Measurements from ENCODE around the gene PURA. TPM values are rescaled to one million over a fixed set of nuclear protein-coding genes. Genes with fewer than 3 reads are reported as not detected.
A peak's percentile ranks its signal among the peaks of the same experiment; 100 is the strongest.

Gene PURA
- total RNA-seq, 1 experiment from 2014 or later: 3.6 TPM

DNA sequence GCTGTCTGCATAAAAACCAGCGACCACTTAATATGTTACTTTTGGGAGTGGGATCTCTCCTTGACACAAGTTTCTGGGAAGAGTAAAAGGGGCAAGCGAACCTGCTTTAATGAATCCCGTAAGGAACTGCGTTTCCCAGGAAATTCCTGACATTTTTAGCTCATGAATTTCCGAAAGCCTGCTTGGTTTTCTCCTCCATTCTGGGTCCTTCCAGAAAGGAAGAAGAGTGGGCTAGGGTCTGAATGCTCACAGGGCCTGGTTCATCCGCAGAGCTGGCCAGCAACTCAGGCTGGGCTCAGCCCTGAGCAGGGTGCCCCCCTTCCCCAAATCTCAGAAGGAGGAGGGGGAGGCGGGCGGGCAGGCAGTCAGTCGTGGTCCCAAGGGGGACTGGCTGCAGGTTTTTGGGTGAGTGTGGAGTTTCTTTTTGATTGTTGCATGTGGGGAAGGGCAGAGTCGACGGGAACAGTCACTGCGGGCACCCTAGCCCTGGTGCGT is 1.2 kb upstream of the PURA start:
- H3K9me3 ChIP-seq (ENCODE audit: control insufficient read depth, low read depth, low read length): no peaks in the 10 kb centered on the region
- peaks cover 26% of the 10 kb centered on the region for H3K27me3 ChIP-seq (ENCODE audit: insufficient read depth, low read length)
- H3K56ac ChIP-seq (ENCODE audit: insufficient read length, low read depth, low read length): no peak overlapping the region
- no peaks in the 10 kb centered on the region for H3K79me2 ChIP-seq (ENCODE audit: insufficient read depth, low read length)
- H3K79me1 ChIP-seq (ENCODE audit: insufficient read depth, low read depth, low read length, poor library complexity, severe bottlenecking): no peaks in the 10 kb centered on the region
- no peak overlapping the region for H4K8ac ChIP-seq (replicated peaks; ENCODE audit: insufficient read length, low read depth, low read length)
- no peak overlapping the region for H2BK20ac ChIP-seq (ENCODE audit: low read depth, low read length, poor library complexity, severe bottlenecking)
- H2AK5ac ChIP-seq (ENCODE audit: insufficient read length, low read length): no peak overlapping the region
- Mint-ChIP-seq H3K27me3 (ENCODE audit: low read depth) (peaks cover 80% of the 10 kb centered on the region), H3K4me1 (peaks cover 42 to 44% of the 10 kb centered on the region in 2 experiments), H3K27ac (no peak overlapping the region), H3K9me3 (no peaks in the 10 kb centered on the region), H3K36me3 (ENCODE audit: insufficient read depth in 1 of 3, low read depth in 3 of 3) (no peaks in the 10 kb centered on the region), H3K4me3 (peak overlapping the region; percentile 81 to 88)
- H3K18ac ChIP-seq (ENCODE audit: insufficient read length, low read depth, low read length): no peak overlapping the region
- peaks cover 5% of the 10 kb centered on the region; the same call in 1 of the 2 replicates for H3K4me1 ChIP-seq (ENCODE audit: insufficient read depth, low read length)
- H2BK120ac ChIP-seq (ENCODE audit: low read depth, low read length, poor library complexity, severe bottlenecking): no peak overlapping the region
- H3T11ph ChIP-seq (ENCODE audit: low read length): no peak overlapping the region
- H3K14ac ChIP-seq (ENCODE audit: insufficient read depth, low read length): no peak overlapping the region
- no peak overlapping the region for H3K4ac ChIP-seq (ENCODE audit: low read depth, low read length)
- H4K91ac ChIP-seq (ENCODE audit: insufficient read length, low read depth, low read length): no peak overlapping the region
- no peaks in the 10 kb centered on the region for H4K20me1 ChIP-seq (ENCODE audit: control insufficient read depth, insufficient read depth, insufficient read length)
- H4K5ac ChIP-seq (ENCODE audit: insufficient read length, low read depth, low read length): no peak overlapping the region
- no peak overlapping the region for H3K27ac ChIP-seq (ENCODE audit: insufficient read length, low read depth, low read length)
- no peak overlapping the region for H2BK5ac ChIP-seq (ENCODE audit: insufficient read length, low read length)
- no peak overlapping the region for H3K9ac ChIP-seq (ENCODE audit: extremely low read depth, insufficient read length, low read length)
- H2AFZ ChIP-seq (ENCODE audit: low read length): no peak overlapping the region
- H2BK12ac ChIP-seq (ENCODE audit: insufficient read length, low read depth, low read length): no peak overlapping the region
- H3K4me2 ChIP-seq (ENCODE audit: insufficient read depth, insufficient read length, low read length): peak overlapping the region; percentile 88
- no CpG with 5 or more reads among the region's 13 CpGs for WGBS (ENCODE audit: extremely low coverage, insufficient read length, low lambda C conversion rate)
- H2BK15ac ChIP-seq (ENCODE audit: low read depth, low read length): no peak overlapping the region
- no peak for DNase-seq
- TF ChIP-seq, protein P1, sequence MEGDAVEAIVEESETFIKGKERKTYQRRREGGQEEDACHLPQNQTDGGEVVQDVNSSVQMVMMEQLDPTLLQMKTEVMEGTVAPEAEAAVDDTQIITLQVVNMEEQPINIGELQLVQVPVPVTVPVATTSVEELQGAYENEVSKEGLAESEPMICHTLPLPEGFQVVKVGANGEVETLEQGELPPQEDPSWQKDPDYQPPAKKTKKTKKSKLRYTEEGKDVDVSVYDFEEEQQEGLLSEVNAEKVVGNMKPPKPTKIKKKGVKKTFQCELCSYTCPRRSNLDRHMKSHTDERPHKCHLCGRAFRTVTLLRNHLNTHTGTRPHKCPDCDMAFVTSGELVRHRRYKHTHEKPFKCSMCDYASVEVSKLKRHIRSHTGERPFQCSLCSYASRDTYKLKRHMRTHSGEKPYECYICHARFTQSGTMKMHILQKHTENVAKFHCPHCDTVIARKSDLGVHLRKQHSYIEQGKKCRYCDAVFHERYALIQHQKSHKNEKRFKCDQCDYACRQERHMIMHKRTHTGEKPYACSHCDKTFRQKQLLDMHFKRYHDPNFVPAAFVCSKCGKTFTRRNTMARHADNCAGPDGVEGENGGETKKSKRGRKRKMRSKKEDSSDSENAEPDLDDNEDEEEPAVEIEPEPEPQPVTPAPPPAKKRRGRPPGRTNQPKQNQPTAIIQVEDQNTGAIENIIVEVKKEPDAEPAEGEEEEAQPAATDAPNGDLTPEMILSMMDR (conservative IDR thresholded peaks at IDR 0.05): no peak
- H3K23me2 ChIP-seq (ENCODE audit: insufficient read length, low read depth, low read length, poor library complexity, severe bottlenecking): peaks cover 33% of the 10 kb centered on the region
- H3K23ac ChIP-seq (ENCODE audit: insufficient read length, low read depth, low read length): no peak overlapping the region
